Right lobe of liver (tissue), 4 donors: ENCODE data around the gene AATK.

Experiments used
- POLR2A ChIP-seq: fragments of 450-650 bp; IDR thresholded peaks from one replicate; pipeline ENCODE4 v1.6.1; 2017; ENCODE audit warnings: antibody characterized with exemption, mild to moderate bottlenecking
- TF ChIP-seq, protein P1 (sequence below), 4 donors: fragments of 200-600 bp in 3 of 4; fragments of 450-650 bp in 1 of 4; IDR thresholded peaks; one replicate each; pipeline versions ENCODE4 v1.5.1 to v1.8.0; 2016 to 2022; ENCODE audit warnings: antibody characterized with exemption in 4 of 4, mild to moderate bottlenecking in 2 of 4
- donor health status: DM: no; HTN: no; CAD: no.
- donor health status: DM: no; HTN: no; CAD: no.
- donor health status: DM: no; HTN: yes; CAD: no.

DNA sequence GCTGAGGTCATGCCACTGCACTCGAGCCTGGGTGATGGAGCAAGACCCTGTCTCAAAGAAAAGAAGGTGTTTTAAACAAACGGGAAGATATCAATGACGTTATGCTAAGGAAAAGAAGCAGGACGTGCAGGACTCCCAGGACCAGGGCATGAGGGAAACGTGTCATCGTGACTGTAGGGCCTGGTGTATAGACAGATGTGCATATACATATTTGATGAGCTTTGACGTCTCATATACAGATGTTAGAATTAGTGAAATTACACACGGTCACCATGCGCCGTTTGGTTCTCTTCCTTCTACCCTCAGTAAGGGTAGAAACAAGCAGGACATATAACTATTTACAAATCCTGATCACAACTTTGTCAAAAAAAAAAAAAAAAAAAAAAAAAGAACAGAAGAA, 18.3 kb downstream of the AATK start:
- TF ChIP-seq, protein P1, sequence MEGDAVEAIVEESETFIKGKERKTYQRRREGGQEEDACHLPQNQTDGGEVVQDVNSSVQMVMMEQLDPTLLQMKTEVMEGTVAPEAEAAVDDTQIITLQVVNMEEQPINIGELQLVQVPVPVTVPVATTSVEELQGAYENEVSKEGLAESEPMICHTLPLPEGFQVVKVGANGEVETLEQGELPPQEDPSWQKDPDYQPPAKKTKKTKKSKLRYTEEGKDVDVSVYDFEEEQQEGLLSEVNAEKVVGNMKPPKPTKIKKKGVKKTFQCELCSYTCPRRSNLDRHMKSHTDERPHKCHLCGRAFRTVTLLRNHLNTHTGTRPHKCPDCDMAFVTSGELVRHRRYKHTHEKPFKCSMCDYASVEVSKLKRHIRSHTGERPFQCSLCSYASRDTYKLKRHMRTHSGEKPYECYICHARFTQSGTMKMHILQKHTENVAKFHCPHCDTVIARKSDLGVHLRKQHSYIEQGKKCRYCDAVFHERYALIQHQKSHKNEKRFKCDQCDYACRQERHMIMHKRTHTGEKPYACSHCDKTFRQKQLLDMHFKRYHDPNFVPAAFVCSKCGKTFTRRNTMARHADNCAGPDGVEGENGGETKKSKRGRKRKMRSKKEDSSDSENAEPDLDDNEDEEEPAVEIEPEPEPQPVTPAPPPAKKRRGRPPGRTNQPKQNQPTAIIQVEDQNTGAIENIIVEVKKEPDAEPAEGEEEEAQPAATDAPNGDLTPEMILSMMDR (IDR thresholded peaks at IDR 0.05) = no peak
- TF ChIP-seq POLR2A = no peak
